Neuron (in vitro differentiated cells): ENCODE data around the gene BTNL8.

Experiments used
- H2AFZ ChIP-seq: one replicate; pipeline ENCODE4 v1.6.1; 2013; ENCODE audit warnings: low read depth, mild to moderate bottlenecking, inconsistent platforms, low read length, moderate library complexity
- H3K27me3 ChIP-seq: one replicate; pipeline ENCODE4 v1.6.1; 2013; ENCODE audit warnings: low read length; ENCODE audit not compliant: insufficient read depth
- H3K36me3 ChIP-seq: one replicate; pipeline ENCODE4 v1.6.1; 2013; ENCODE audit warnings: low read length; ENCODE audit not compliant: insufficient read depth
- H3K4me1 ChIP-seq: one replicate; pipeline ENCODE4 v1.6.1; 2013; ENCODE audit warnings: low read length; ENCODE audit not compliant: insufficient read depth
- H3K4me3 ChIP-seq: 2 replicates; pipeline ENCODE4 v1.5.1; 2013; ENCODE audit warnings: mild to moderate bottlenecking, low read length, moderate library complexity
- H3K9me3 ChIP-seq: one replicate; pipeline ENCODE4 v1.6.1; 2013; ENCODE audit warnings: low read length

Gene BTNL8

GRCh38 chr5:180908400-180908799 lies 9.4 kb downstream of the BTNL8 start:
- no peaks in the 10 kb centered on the region for H3K4me1 ChIP-seq
- no peaks in the 10 kb centered on the region for H3K9me3 ChIP-seq
- H3K4me3 ChIP-seq = no peak overlapping the region
- H2AFZ ChIP-seq = no peak overlapping the region
- H3K27me3 ChIP-seq = no peaks in the 10 kb centered on the region
- H3K36me3 ChIP-seq = no peaks in the 10 kb centered on the region

GRCh38 chr5:180908998-180909731 lies 10.2 kb downstream of the BTNL8 start:
- Histone ChIP-seq H3K4me3 (no peak overlapping the region), H3K9me3 (no peaks in the 10 kb centered on the region), H3K27me3 (no peaks in the 10 kb centered on the region), H3K36me3 (no peaks in the 10 kb centered on the region), H3K4me1 (no peaks in the 10 kb centered on the region), H2AFZ (no peak overlapping the region)

GRCh38 chr5:180909782-180910181 lies 10.8 kb downstream of the BTNL8 start:
- H3K27me3 ChIP-seq = no peaks in the 10 kb centered on the region
- no peak overlapping the region for H2AFZ ChIP-seq
- no peaks in the 10 kb centered on the region for H3K9me3 ChIP-seq
- H3K4me1 ChIP-seq = no peaks in the 10 kb centered on the region
- H3K4me3 ChIP-seq = no peak overlapping the region
- no peaks in the 10 kb centered on the region for H3K36me3 ChIP-seq

- H3K4me1 ChIP-seq = no peaks in the 10 kb centered on the region
- H2AFZ ChIP-seq = no peak overlapping the region
- H3K36me3 ChIP-seq = no peaks in the 10 kb centered on the region
- H3K4me3 ChIP-seq = no peak overlapping the region
- H3K9me3 ChIP-seq = no peaks in the 10 kb centered on the region
- H3K27me3 ChIP-seq = no peaks in the 10 kb centered on the region
Observed at GRCh38 chr5:180910182-180910581, 11.2 kb downstream of the BTNL8 start.

- no peaks in the 10 kb centered on the region for H3K36me3 ChIP-seq
- H2AFZ ChIP-seq = no peak overlapping the region
Observed at GRCh38 chr5:180910735-180911134, 11.8 kb downstream of the BTNL8 start.

GRCh38 chr5:180914646-180915045 lies 15.7 kb downstream of the BTNL8 start:
- Histone ChIP-seq H3K4me1 (no peaks in the 10 kb centered on the region), H2AFZ (no peak overlapping the region), H3K4me3 (no peak overlapping the region), H3K27me3 (no peaks in the 10 kb centered on the region), H3K36me3 (no peaks in the 10 kb centered on the region), H3K9me3 (no peaks in the 10 kb centered on the region)

More at GRCh38 chr5:180910735-180911134, 11.8 kb downstream of the BTNL8 start:
- no peaks in the 10 kb centered on the region for H3K4me1 ChIP-seq
- no peaks in the 10 kb centered on the region for H3K27me3 ChIP-seq
- no peak overlapping the region for H3K4me3 ChIP-seq
- H3K9me3 ChIP-seq = no peaks in the 10 kb centered on the region

- Histone ChIP-seq H3K4me3 (no peak overlapping the region), H3K4me1 (no peaks in the 10 kb centered on the region), H3K9me3 (no peaks in the 10 kb centered on the region), H2AFZ (no peak overlapping the region), H3K36me3 (no peaks in the 10 kb centered on the region), H3K27me3 (no peaks in the 10 kb centered on the region)
Observed at GRCh38 chr5:180915924-180916323, 17.0 kb downstream of the BTNL8 start.

GRCh38 chr5:180918380-180918779 lies 19.4 kb downstream of the BTNL8 start:
- H3K27me3 ChIP-seq = no peaks in the 10 kb centered on the region
- no peaks in the 10 kb centered on the region for H3K36me3 ChIP-seq
- no peak overlapping the region for H2AFZ ChIP-seq
- H3K9me3 ChIP-seq = no peaks in the 10 kb centered on the region
- H3K4me1 ChIP-seq = no peaks in the 10 kb centered on the region
- no peak overlapping the region for H3K4me3 ChIP-seq

- H3K4me3 ChIP-seq = no peak overlapping the region
Observed at GRCh38 chr5:180920710-180921109, 21.8 kb downstream of the BTNL8 start.

GRCh38 chr5:180922932-180923331 lies 24.0 kb downstream of the BTNL8 start:
- H3K4me1 ChIP-seq = no peaks in the 10 kb centered on the region
- H3K36me3 ChIP-seq = no peaks in the 10 kb centered on the region
- H3K9me3 ChIP-seq = no peaks in the 10 kb centered on the region
- no peak overlapping the region for H2AFZ ChIP-seq
- no peaks in the 10 kb centered on the region for H3K27me3 ChIP-seq
- no peak overlapping the region for H3K4me3 ChIP-seq

More at GRCh38 chr5:180920710-180921109, 21.8 kb downstream of the BTNL8 start:
- Histone ChIP-seq H2AFZ (no peak overlapping the region), H3K36me3 (no peaks in the 10 kb centered on the region), H3K9me3 (no peaks in the 10 kb centered on the region), H3K4me1 (no peaks in the 10 kb centered on the region), H3K27me3 (no peaks in the 10 kb centered on the region)

GRCh38 chr5:180932660-180933059 lies 33.7 kb downstream of the BTNL8 start:
- no peaks in the 10 kb centered on the region for H3K36me3 ChIP-seq
- H3K4me1 ChIP-seq = no peaks in the 10 kb centered on the region
- H3K27me3 ChIP-seq = no peaks in the 10 kb centered on the region
- no peak overlapping the region for H3K4me3 ChIP-seq
- peaks cover 1% of the 10 kb centered on the region for H3K9me3 ChIP-seq
- H2AFZ ChIP-seq = no peak overlapping the region

- Histone ChIP-seq H3K4me1 (no peaks in the 10 kb centered on the region), H3K4me3 (no peak overlapping the region), H3K36me3 (no peaks in the 10 kb centered on the region), H3K27me3 (no peaks in the 10 kb centered on the region), H2AFZ (no peak overlapping the region), H3K9me3 (peaks cover 1% of the 10 kb centered on the region)
Observed at GRCh38 chr5:180935203-180935602, 36.2 kb downstream of the BTNL8 start.

- peaks cover 1% of the 10 kb centered on the region for H3K9me3 ChIP-seq
Observed at GRCh38 chr5:180938294-180938693, 39.3 kb downstream of the BTNL8 start.

More at GRCh38 chr5:180938294-180938693, 39.3 kb downstream of the BTNL8 start:
- Histone ChIP-seq H3K27me3 (no peaks in the 10 kb centered on the region), H2AFZ (no peak overlapping the region), H3K4me1 (no peaks in the 10 kb centered on the region), H3K4me3 (no peak overlapping the region), H3K36me3 (no peaks in the 10 kb centered on the region)
